Ovary (tissue), 3 donors: ENCODE data around the gene GNG12.

Source experiments
- EP300 ChIP-seq: sonication (generic); formaldehyde crosslinking; IDR thresholded peaks from one replicate; pipeline ENCODE4 v1.6.1; 2017; ENCODE audit warnings: antibody characterized with exemption
- POLR2A ChIP-seq: fragments of 450-650 bp; IDR thresholded peaks from one replicate; pipeline ENCODE4 v1.6.1; 2017; ENCODE audit warnings: antibody characterized with exemption, mild to moderate bottlenecking, moderate library complexity
- TF ChIP-seq, protein P1 (sequence below), 3 donors: fragments of 450-650 bp in 2 of 3; fragments of 200-600 bp in 1 of 3; IDR thresholded peaks; one replicate each; pipeline versions ENCODE4 v1.5.1 to v1.8.0; 2016 to 2022; ENCODE audit warnings: antibody characterized with exemption in 3 of 3, mild to moderate bottlenecking in 1 of 3
- donor health status: DM: no; HTN: no; CAD: no.

DNA sequence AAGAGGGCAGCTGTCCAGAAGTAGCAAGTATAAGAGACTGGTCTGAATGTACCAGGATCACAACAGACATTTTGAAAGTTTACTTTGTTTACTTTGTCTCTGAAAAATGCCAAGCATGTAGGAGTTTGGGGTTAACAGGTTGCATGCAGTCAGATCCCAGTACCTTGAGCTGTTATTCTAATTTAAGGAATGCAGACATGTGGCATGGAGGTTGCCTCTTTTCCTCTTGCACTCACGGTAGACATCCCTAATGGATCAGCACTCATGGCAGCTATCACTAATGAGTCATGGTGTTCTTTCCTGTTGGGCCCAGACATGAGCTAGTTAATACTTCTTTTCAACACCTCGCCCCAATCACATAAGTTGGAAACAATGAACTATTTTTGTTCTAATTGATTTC is 81.0 kb downstream of the GNG12 start:
- TF ChIP-seq, protein P1, sequence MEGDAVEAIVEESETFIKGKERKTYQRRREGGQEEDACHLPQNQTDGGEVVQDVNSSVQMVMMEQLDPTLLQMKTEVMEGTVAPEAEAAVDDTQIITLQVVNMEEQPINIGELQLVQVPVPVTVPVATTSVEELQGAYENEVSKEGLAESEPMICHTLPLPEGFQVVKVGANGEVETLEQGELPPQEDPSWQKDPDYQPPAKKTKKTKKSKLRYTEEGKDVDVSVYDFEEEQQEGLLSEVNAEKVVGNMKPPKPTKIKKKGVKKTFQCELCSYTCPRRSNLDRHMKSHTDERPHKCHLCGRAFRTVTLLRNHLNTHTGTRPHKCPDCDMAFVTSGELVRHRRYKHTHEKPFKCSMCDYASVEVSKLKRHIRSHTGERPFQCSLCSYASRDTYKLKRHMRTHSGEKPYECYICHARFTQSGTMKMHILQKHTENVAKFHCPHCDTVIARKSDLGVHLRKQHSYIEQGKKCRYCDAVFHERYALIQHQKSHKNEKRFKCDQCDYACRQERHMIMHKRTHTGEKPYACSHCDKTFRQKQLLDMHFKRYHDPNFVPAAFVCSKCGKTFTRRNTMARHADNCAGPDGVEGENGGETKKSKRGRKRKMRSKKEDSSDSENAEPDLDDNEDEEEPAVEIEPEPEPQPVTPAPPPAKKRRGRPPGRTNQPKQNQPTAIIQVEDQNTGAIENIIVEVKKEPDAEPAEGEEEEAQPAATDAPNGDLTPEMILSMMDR (IDR thresholded peaks at IDR 0.05) = no peak
- TF ChIP-seq POLR2A (no peak), EP300 (no peak)
